ENCODE data around the gene PTK7. TPM values are rescaled to one million over a fixed set of nuclear protein-coding genes. Genes with fewer than 3 reads are reported as not detected.
A peak's percentile ranks its signal among the peaks of the same experiment; 100 is the strongest.

The PTK7 gene
- total RNA-seq, 1 experiment from 2014 or later, result 105 TPM

DNA sequence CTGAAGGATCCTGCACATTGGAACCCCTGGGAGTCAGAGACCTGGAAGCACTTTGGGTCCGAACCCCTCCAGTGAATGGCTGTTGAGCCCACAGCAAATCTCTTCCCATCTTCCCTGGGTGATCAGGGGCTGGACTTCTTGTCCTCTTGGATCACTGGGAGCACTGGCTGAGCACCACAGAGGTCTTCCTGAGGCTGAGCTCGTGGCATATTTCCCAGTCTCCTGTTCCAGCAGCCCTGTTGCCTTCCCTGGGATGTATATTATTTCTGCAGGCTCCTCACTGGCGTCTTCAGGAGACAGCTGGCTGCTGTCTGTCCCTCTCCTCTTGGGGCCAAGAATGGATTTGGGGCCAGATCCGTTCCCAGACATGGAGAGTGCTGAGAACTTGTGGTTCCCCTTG lies 43.4 kb downstream of the PTK7 start:
- H3K4me2 ChIP-seq (ENCODE audit: low read length), result no peak overlapping the region
- RAD21 ChIA-PET (ENCODE audit: low non-redundant PET in 1 of 2, low total read pairs in 2 of 2, uncharacterized antibody in 2 of 2, unreplicated experiment in 2 of 2), result no interaction called here
- no peak for DNase-seq (ENCODE audit: low read depth, low spot score)
- H3K36me3 ChIP-seq (ENCODE audit: control insufficient read depth in 1 of 2, insufficient read depth in 2 of 2, low read length in 2 of 2), result no peaks in the 10 kb centered on the region
- H3K9me3 ChIP-seq (ENCODE audit: control insufficient read depth in 1 of 2, insufficient read depth in 1 of 2, low read depth in 1 of 2, low read length in 2 of 2), result no peaks in the 10 kb centered on the region
- ATAC-seq, result no peak
- H3K79me2 ChIP-seq (ENCODE audit: insufficient read depth, low read length), result peaks cover 60% of the 10 kb centered on the region
- H3K4me1 ChIP-seq (ENCODE audit: control insufficient read depth in 1 of 2, insufficient read depth in 2 of 2, low read length in 2 of 2), result peaks cover 47 to 59% of the 10 kb centered on the region in 2 experiments
- POLR2A ChIA-PET, result no interaction called here
- CTCF ChIA-PET, result no interaction called here
- BruUV-seq (replicated peaks), result no TSS peak
- no peak overlapping the region for H2AFZ ChIP-seq (ENCODE audit: low read depth, low read length, poor library complexity, severe bottlenecking)
- H3K9ac ChIP-seq (ENCODE audit: low read length), result no peak overlapping the region
- H3K9me2 ChIP-seq (ENCODE audit: insufficient read depth), result no peaks in the 10 kb centered on the region
- H3K27me3 ChIP-seq (ENCODE audit: insufficient read depth, low read length), result no peaks in the 10 kb centered on the region
- no peak overlapping the region for H3K27ac ChIP-seq (ENCODE audit: low read depth, low read length)
- H3K4me3 ChIP-seq (replicated peaks in 1 of 2; ENCODE audit: low read depth in 1 of 2, low read length in 2 of 2), result no peak overlapping the region
- TF ChIP-seq SRF (IDR thresholded peaks at IDR 0.05; ENCODE audit: low read depth) (no peak), ATF3 (IDR thresholded peaks at IDR 0.05) (no peak)
- H4K20me1 ChIP-seq (ENCODE audit: insufficient read depth), result no peaks in the 10 kb centered on the region; the same call in 1 of the 2 replicates
- intact Hi-C loops (cut with micrococcal nuclease), result no loop called here

DNA sequence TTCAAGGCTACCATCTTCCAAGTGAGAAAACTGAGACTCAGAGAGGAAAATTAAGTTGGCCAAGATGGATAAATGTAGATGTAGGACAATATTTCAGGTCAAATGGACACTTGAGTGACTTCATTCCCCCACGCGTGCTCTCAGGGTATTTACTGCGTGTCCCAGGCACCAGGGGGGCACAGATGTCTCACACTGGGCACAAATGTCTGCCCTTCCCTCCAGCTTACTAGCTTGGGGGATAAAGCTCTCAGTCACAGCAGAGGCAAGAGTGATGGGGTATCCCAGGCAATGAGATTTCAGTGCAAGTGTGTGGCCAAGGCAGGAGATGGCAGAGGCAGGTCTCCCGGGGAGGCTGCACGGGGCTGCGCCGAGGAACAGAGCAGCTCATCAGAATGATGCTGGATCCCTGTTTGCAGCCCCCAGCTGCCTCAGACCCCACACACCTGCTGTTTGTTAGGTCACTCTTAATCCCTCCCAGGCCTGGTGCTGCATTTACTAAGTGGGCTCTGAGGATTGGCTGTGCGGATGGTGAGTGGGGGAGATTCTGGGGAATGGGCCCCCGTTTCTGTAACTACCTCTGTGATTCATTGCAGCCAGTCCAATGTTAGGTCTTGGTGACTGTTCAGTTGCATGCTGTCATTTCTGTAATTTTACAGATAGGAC lies 44.1 kb downstream of the PTK7 start:
- no peak overlapping the region for H2AFZ ChIP-seq (ENCODE audit: low read depth, low read length, poor library complexity, severe bottlenecking)
- H3K4me3 ChIP-seq (replicated peaks in 1 of 2; ENCODE audit: low read depth in 1 of 2, low read length in 2 of 2), result no peak overlapping the region
- no peaks in the 10 kb centered on the region for H3K36me3 ChIP-seq (ENCODE audit: control insufficient read depth in 1 of 2, insufficient read depth in 2 of 2, low read length in 2 of 2)
- H3K4me2 ChIP-seq (ENCODE audit: low read length), result peak overlapping the region; percentile 73
- H3K9me3 ChIP-seq (ENCODE audit: control insufficient read depth in 1 of 2, insufficient read depth in 1 of 2, low read depth in 1 of 2, low read length in 2 of 2), result no peaks in the 10 kb centered on the region
- H3K27me3 ChIP-seq (ENCODE audit: insufficient read depth, low read length), result no peaks in the 10 kb centered on the region
- ChIA-PET RAD21 (ENCODE audit: low non-redundant PET in 1 of 2, low total read pairs in 2 of 2, uncharacterized antibody in 2 of 2, unreplicated experiment in 2 of 2) (no interaction called here), POLR2A (interaction anchor here (1.4 kb wide), 1 partner anchor 66 kb away, joined by 3 read pairs; the partner anchor contains the start of gene CUL7), CTCF (interaction anchor here (0.7 kb wide), 1 partner anchor 10 kb away, joined by 3 read pairs; no protein-coding TSS in a partner anchor)
- H3K79me2 ChIP-seq (ENCODE audit: insufficient read depth, low read length), result peaks cover 65% of the 10 kb centered on the region
- TF ChIP-seq EZH2phosphoT487 (IDR thresholded peaks at IDR 0.05; ENCODE audit: borderline replicate concordance), result no peak
- TF ChIP-seq YY1 (IDR thresholded peaks at IDR 0.05; ENCODE audit: extremely low read depth, insufficient replicate concordance, low read depth, low read length), result no peak
- no peak for TF ChIP-seq JUND (IDR thresholded peaks at IDR 0.05)
- no peak for TF ChIP-seq CBX3 (IDR thresholded peaks at IDR 0.05; ENCODE audit: low read depth)
- TF ChIP-seq ELF1 (IDR thresholded peaks at IDR 0.05; ENCODE audit: borderline replicate concordance, low read depth), result no peak
- TF ChIP-seq POLR2A (IDR thresholded peaks at IDR 0.05; ENCODE audit: borderline replicate concordance, extremely low read depth, insufficient read depth, insufficient read length), result no peak
- TF ChIP-seq ZNF274 (IDR thresholded peaks at IDR 0.05; ENCODE audit: low read depth, low read length), result no peak
- no peak for TF ChIP-seq FOSL1 (IDR thresholded peaks at IDR 0.05; ENCODE audit: low read depth)
- no peak for TF ChIP-seq ZFX (IDR thresholded peaks at IDR 0.05)
- no peak for TF ChIP-seq SP1 (IDR thresholded peaks at IDR 0.05; ENCODE audit: low read depth)
- TF ChIP-seq TCF7L2 (IDR thresholded peaks at IDR 0.05; ENCODE audit: borderline replicate concordance, extremely low read depth, insufficient read depth, insufficient read length), result no peak
- DNase-seq (ENCODE audit: low read depth, low spot score) (no peak), ATAC-seq (no peak)
- no peaks in the 10 kb centered on the region for H3K9me2 ChIP-seq (ENCODE audit: insufficient read depth)
- H3K27ac ChIP-seq (ENCODE audit: low read depth, low read length), result peak overlapping the region; percentile 47
- peaks cover 53 to 65% of the 10 kb centered on the region in 2 experiments for H3K4me1 ChIP-seq (ENCODE audit: control insufficient read depth in 1 of 2, insufficient read depth in 2 of 2, low read length in 2 of 2)
- peak overlapping the region; percentile 34; the same call in 1 of the 2 replicates for H3K9ac ChIP-seq (ENCODE audit: low read length)
- no TSS peak for BruUV-seq (replicated peaks)
- H4K20me1 ChIP-seq (ENCODE audit: insufficient read depth), result no peaks in the 10 kb centered on the region; the same call in 1 of the 2 replicates
- intact Hi-C loops (cut with micrococcal nuclease), result loop anchor here (5.0 kb wide), 1 partner anchor 43 kb away; the partner anchor contains the start of gene PTK7
